Eye (tissue), 1 donor: ENCODE results near the gene CFAP46.
"Not testable (repeated sequence)": the region's sequence is repeated elsewhere in the genome, so short reads cannot be mapped to it uniquely, and the experiment has no call there.

Source experiments
- DNase-seq: peaks from one replicate; pipeline ENCODE4 v3.0.0-alpha.2; 2015

The CFAP46 gene

GRCh38 chr10:132860532-132860931 is 81.8 kb downstream of the CFAP46 start:
- DNase-seq = no peak

- DNase-seq = no peak
These were observed 83.1 kb downstream of the CFAP46 start for GRCh38 chr10:132859084-132859855.

GRCh38 chr10:132858121-132859081 is 84.0 kb downstream of the CFAP46 start:
- DNase-seq = no peak

GRCh38 chr10:132856869-132857524 is 85.4 kb downstream of the CFAP46 start:
- DNase-seq = no peak

- DNase-seq = no peak
These were observed 86.5 kb downstream of the CFAP46 start for GRCh38 chr10:132855889-132856288.

- DNase-seq = no peak
These were observed 90.9 kb downstream of the CFAP46 start for GRCh38 chr10:132851451-132851850.

- no peak for DNase-seq
These were observed 91.5 kb downstream of the CFAP46 start for GRCh38 chr10:132850896-132851295.

GRCh38 chr10:132850246-132850645 is 92.1 kb downstream of the CFAP46 start:
- no peak for DNase-seq

GRCh38 chr10:132849546-132850031 is 92.8 kb downstream of the CFAP46 start:
- no peak for DNase-seq

- DNase-seq = no peak
These were observed 93.3 kb downstream of the CFAP46 start for GRCh38 chr10:132848951-132849545.

- DNase-seq = peak; percentile 52
These were observed 94.1 kb downstream of the CFAP46 start for GRCh38 chr10:132848291-132848701.

- DNase-seq = no peak
These were observed 94.5 kb downstream of the CFAP46 start for GRCh38 chr10:132847856-132848255.

- DNase-seq = no peak
These were observed 95.0 kb downstream of the CFAP46 start for GRCh38 chr10:132847416-132847777.

- DNase-seq = no peak
These were observed 95.5 kb downstream of the CFAP46 start for GRCh38 chr10:132846631-132847415.

- no peak for DNase-seq
These were observed 96.4 kb downstream of the CFAP46 start for GRCh38 chr10:132845780-132846595.

- DNase-seq = no peak
These were observed 97.3 kb downstream of the CFAP46 start for GRCh38 chr10:132845041-132845551.

- no peak for DNase-seq
These were observed 98.1 kb downstream of the CFAP46 start for GRCh38 chr10:132844069-132844809.

GRCh38 chr10:132843276-132843675 is 99.1 kb downstream of the CFAP46 start:
- DNase-seq = not testable (repeated sequence)

GRCh38 chr10:132842397-132842796 is 100.0 kb downstream of the CFAP46 start:
- DNase-seq = no peak

- DNase-seq = no peak
These were observed 100.8 kb downstream of the CFAP46 start for GRCh38 chr10:132841615-132841975.
